GM21367 (cell line): ENCODE data around the gene MAN2A2.
"Not testable (repeated sequence)": the region's sequence is repeated elsewhere in the genome, so short reads cannot be mapped to it uniquely, and the experiment has no call there.

ENCODE experiments used
- ATAC-seq: cut with Tn5 transposase; IDR thresholded peaks from one replicate; pipeline ENCODE4 v1.9.1; 2021; ENCODE audit not compliant: unreplicated experiment

MAN2A2 gene

DNA sequence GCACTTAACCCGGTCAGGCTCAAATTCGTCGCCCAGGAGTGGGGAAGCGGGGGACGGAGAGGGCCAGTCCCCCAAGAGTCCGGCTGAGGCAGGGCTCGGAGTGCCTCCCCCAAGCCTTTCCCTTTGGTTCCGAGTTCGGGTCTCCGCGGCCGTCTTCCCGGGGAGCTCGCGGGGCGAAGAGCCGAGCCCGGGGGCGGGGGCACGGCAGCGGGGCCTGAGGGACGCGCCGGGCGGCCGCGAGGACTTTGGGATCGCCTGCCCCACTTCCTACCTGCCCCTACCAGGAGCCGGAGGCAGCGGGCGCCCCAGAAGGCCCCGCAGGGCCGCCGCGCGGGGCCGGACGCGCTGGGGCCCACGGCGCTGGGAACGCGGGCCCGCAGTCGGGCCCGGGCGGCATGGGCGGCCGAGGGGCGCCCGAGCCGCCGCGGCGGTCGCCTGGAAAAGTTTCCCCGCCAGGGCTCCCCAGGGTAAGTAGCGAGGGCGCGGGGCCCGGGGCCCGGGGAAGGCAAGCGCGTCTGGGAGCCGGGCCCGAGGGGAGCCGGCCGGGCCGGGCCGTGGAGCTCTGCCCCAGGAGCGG lies 31.9 kb upstream of the MAN2A2 start:
- ATAC-seq, result no peak

GRCh38 chr15:90871716-90872485 lies 31.2 kb upstream of the MAN2A2 start:
- no peak for ATAC-seq

DNA sequence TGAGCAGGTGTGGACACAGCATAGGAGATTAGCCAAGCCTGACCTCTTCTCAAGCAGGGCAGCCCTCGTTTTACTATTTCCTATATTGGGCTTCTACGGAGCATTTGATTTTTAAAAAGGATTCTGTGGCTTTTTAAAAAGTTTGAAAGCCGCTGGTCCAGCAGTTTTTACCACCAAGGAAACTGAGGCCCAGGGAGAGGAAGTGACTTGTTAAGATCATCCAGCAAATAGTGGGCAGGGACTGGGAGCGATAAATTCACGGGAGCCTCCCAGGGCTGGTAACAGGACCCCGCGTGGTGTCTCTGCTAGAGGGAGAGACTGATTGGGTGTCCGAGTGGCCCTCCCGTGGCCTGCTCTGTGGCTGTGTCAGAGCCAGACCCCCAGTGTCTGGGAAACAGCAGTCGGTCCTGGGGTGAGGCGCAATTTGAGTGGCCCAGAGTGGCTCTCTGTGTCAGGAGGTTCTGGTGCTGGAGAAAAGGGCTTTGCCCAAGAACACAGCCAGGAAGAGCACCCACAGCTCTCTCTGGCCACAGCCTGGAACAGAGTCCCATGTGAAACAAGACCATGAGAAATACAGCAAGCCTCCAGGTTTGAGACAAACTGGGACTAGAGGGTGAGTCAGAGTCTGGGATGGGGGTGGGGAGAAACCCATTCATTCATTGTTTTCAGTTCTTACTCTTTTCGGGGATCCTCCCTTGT lies 30.5 kb upstream of the MAN2A2 start:
- ATAC-seq, result no peak

- ATAC-seq, result no peak
These were observed 29.6 kb upstream of the MAN2A2 start for GRCh38 chr15:90873488-90873997.

- no peak for ATAC-seq
These were observed 29.0 kb upstream of the MAN2A2 start for GRCh38 chr15:90873998-90874605.

GRCh38 chr15:90874986-90875385 lies 28.1 kb upstream of the MAN2A2 start:
- not testable (repeated sequence) for ATAC-seq

- ATAC-seq, result no peak
These were observed 27.5 kb upstream of the MAN2A2 start for GRCh38 chr15:90875549-90875981.

DNA sequence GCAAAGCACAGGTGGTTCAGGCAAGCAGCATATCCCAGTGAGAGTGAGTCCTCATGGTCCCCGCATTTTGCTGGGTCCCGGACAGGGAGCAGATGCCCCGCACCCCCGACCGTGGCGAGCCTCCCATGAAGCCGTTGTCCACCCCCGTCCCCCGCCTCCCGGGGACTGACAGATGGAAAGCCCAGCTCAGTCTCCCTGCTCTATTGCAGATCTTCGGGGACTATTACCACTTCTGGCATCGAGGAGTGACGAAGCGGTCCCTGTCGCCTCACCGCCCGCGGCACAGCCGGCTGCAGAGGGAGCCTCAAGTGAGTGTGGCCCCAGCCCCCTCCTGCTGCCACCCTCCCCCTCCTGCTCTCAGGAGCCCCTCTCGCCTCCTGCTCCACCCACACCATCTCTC lies 27.1 kb upstream of the MAN2A2 start:
- ATAC-seq, result no peak

GRCh38 chr15:90876512-90877170 lies 26.5 kb upstream of the MAN2A2 start:
- no peak for ATAC-seq

DNA sequence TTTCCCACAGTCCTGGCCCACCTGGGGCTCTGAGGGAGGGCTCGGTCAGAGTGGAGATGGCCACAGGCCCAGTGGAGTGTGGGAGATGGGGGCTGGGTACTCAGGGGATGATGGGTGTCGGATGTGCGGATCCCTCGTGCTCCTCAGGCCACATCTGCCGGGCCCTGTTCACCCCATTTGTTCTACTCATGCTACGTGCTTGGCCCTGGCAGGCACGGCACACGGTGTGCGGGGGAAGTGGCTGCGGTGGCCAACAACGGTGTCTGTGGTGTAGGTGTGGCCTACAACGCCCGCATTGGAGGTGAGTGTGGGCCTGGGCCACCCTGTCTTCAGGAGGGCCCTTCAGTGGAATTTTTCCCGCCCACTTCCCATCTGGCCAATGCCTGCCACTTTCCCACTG lies 25.8 kb upstream of the MAN2A2 start:
- no peak for ATAC-seq

- no peak for ATAC-seq
These were observed 25.1 kb upstream of the MAN2A2 start for GRCh38 chr15:90877996-90878395.

DNA sequence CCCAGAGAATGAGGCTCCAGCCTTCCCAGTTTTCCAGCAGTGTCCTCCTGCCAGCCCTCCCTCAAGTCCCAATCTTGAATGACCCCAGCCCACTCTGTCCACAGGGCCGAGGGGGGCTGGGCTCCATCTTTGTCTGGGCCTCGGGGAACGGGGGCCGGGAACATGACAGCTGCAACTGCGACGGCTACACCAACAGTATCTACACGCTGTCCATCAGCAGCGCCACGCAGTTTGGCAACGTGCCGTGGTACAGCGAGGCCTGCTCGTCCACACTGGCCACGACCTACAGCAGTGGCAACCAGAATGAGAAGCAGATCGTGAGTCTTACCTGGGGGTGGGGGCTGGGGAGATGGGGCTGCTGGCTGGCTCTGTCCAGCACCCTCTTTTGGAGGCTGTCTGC lies 24.4 kb upstream of the MAN2A2 start:
- ATAC-seq, result no peak

- ATAC-seq, result no peak
These were observed 23.3 kb upstream of the MAN2A2 start for GRCh38 chr15:90879730-90880366.

DNA sequence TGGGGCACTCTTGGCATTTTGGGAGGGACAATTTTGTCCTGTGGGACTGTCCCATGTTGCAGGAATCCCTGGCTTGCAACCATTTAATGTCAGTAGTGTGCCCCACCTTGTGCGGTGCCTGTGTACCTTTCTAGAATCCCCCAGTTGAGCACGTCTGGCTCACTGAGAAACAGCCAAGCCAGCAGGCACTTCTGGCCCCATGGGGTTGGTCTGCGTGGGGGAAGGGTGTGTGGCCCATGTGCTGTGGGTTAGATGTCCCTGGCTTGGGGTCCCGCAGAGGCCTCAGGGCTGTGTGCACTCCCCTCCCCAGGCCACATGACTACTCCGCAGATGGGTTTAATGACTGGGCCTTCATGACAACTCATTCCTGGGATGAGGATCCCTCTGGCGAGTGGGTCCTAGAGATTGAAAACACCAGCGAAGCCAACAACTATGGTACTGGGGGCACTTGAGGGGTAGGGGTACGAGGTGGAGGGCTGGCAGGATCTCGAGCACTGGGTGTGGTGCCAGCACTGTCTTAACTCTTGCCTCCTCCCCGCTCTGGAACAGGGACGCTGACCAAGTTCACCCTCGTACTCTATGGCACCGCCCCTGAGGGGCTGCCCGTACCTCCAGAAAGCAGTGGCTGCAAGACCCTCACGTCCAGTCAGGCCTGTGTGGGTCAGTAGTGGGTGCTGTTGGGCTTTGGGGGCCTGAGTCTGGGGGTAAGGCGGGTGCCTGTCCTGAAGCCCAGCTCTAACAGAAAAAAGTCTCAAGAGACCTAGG lies 22.5 kb upstream of the MAN2A2 start:
- ATAC-seq, result no peak

- ATAC-seq, result no peak
These were observed 21.7 kb upstream of the MAN2A2 start for GRCh38 chr15:90881181-90881977.

- no peak for ATAC-seq
These were observed 21.0 kb upstream of the MAN2A2 start for GRCh38 chr15:90881978-90882721.

- ATAC-seq, result no peak
These were observed 20.1 kb upstream of the MAN2A2 start for GRCh38 chr15:90882781-90883525.
